ENCODE results near the gene LRBA.
A peak's percentile ranks its signal among the peaks of the same experiment; 100 is the strongest.
"Not testable (repeated sequence)": the region's sequence is repeated elsewhere in the genome, so short reads cannot be mapped to it uniquely, and the experiment has no call there.

Gene LRBA

DNA sequence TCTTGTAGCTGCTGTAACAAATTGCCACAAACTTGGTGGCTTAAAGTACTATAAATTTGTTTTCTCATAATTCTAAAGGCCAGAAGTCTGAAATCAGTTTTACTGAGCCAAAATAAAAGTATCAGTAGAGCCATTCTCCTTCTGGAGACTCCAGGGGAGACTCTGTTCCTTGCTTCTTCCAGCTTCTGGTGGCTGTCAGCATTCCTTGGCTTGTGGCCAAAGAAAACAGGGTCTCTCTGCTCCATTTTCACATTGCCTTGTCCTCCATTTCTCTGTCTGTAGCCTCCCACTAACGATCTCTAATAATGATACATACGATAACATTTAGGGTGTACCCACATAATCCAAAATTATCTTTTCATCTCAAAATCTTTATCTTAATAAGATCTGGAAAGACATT, 232.8 kb downstream of the LRBA start:
- DNase-seq: peak; percentile 61

DNA sequence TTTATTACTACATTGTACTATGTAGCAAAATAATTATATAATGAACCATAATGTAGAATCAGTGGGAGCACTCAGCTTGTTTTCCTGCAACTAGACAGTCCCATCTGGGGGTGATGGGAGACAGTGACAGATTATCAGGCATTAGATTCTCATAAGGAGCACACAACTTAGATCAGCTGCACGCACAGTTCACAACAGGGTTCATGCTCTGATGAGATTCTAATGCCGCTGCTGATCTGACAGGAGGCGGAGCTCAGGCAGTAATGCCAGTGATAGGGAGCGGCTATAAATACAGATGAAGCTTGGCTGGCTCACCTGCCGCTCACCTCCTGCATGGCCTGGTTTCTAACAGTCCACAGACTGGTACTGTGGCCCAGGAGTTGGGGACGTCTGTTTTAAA, 233.9 kb downstream of the LRBA start:
- DNase-seq: no peak

DNA sequence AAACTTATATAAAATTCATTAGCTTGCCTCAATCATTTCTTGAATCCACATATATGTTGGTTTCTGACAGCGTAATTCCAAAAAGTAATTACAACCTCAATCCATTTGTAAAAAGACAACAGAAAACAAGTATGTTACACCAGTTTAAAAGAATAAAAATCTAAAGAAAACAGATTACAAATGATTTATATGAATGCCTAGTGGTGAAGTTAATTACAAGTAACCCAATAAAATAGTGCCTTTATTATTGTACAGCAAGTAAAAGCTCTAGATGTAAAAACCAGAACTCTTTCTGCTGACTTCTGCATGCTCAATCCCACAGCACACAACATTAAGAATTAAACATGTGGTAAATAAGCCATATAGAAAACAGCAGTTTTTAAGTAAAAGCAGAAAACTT, 235.4 kb downstream of the LRBA start:
- no peak for DNase-seq

DNA sequence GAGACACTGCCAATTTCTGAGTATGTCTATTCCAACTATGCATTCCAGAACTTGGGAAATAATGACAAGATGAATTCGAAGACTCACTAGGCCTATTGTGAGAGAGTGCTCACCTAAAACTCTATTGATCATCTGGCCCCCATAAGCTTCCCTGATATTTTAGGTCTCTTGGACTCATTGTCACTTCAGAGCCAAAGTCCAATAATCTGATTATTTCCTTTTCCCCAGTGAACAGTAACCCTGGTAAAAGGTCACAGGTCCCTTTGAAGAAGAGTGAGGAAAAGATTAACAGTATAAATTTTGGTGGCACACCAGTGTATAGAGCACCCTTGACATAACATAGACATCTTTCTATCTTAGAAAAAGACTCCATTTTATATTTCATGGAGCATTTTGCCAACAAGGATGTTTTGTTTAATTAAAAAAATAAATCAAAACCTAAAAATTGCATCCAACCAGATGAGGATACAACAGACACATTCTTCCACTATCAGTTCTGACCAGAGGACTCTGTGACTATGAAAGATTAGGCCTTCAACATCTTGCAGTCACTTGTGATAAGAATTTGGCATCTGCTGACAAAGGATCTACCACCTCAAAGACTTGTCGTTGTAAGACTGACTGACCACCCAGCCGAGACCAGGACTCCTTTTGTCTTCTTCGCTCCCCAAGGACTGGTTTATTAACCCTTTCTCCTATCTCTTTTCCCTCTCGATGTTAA, 241.2 kb downstream of the LRBA start:
- no peak for DNase-seq

DNA sequence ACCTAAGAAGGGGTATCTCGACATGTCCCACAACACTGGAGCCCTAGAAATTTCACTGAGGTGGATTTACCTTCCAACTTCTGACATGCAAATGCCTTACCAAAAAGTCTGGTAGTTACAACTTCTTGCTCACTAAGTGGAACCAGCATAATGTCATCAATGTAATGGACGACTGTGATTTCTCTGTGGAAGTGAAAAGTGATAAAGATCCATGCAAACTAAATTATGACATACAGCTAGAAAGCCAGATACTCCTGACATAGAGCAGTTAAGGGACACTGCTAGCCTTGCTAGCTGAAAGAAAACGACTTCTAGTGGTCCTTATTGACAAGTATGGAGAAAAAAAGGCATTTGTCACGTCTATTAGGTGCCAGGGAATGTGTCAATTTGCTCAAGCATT, 242.1 kb downstream of the LRBA start:
- no peak for DNase-seq

DNA sequence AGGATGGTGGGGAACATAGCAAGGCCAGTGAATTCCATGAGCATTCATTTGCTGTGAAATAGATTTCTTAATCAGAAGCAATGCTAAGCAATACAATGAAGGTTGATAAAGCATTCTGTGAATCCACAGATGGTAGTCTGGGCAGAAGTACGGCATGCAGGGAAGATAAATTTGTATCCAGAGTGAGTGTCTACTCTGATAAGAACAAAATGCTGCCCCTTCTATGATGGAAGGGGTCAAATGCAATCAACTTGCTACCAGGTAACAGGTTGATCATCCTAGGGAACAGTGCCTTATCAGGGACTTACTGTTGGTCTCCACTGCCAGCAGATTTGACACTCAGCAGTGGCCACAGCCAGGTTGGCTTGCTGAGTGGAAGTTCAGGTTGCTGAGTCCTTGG, 243.7 kb downstream of the LRBA start:
- no peak for DNase-seq

DNA sequence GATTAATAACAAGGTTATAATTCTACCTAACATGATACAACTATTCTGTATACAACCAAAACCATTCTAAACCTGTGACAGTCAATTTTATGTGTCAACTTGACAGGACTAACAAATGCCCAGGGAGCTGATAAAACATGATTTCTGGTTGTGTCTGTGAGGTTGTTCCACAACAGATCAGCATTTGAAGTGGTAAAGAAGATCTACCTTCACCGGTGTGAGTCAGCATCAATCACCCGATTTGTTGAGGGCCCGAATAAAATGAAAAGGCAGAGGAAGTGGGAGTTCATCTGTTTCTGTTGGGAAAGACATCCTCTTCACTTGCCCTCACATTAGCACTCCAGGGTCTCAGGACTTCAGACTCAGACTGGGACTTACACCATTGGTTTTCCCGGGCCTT, 245.2 kb downstream of the LRBA start:
- no peak for DNase-seq

DNA sequence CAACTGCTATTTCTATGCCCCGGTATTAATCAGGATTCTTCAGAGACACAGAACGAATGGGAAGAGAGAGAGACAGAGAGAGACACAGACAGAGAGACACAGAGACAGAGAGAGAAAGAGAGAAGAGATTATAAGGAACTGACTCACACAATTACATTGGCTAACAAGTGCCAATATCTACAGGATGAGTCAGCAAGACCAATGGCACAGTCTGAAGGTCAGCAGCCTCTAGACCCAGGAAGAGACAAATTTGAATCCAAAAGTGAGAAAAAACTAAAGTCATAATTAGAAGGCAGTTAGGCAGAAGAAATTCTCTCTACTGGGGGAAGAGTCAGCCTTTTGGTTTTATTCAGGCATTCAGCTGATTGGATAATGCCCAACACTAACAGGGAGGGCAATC, 245.8 kb downstream of the LRBA start:
- DNase-seq: no peak

DNA sequence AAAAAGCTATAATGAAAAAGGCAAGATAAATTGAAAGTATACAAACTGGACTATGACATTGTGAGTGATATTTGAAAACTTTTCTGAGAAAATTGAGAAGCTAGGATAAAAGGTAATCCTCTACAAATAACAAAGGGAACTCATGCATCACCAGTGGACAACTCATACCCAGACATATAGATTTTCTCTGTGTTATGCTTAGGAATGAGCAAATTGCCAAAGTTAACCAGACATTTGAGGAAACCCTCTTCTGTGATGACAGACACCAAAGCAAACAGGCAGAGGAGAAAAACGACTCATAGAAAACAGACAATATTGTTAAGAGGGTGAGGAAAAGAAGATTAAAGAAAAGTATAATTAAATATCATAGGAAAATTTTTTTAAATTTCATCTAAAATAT, 246.6 kb downstream of the LRBA start:
- DNase-seq: no peak

DNA sequence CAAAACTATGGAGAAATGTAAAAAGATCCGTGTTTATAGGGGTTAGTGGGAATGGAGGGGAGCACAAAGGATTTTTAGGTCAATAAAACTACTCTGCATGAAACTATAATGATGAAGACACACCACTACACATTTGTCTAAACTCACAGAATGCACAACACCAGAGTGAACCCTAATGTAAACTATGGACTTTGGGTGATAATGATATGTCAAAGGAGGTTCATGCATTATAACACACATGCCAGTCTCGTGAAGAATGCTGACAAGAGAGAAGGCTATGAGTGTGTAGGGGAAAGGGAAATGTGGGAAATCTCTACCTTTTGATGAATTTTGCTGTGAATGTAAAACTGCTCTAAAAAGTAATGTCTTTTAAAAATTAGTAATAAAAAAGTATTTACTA, 249.9 kb downstream of the LRBA start:
- no peak for DNase-seq

DNA sequence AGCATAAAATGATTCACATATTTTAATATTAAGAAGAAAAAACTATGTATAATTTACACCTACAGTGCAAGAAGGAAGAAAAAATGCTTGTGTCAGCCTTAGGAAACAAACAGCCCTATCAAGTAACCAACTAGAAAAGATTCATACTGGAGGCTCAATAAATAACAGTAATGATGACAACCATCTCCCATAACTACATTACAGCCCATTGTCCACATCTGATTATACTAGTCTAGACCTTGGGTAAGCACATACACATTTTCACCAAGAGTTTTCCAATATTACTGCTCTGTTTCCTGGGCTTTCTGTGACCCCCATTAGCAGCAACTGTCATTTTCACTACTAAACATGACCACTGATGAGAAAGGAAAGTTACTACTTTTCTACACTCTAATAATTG, 263.4 kb downstream of the LRBA start:
- no peak for DNase-seq

DNA sequence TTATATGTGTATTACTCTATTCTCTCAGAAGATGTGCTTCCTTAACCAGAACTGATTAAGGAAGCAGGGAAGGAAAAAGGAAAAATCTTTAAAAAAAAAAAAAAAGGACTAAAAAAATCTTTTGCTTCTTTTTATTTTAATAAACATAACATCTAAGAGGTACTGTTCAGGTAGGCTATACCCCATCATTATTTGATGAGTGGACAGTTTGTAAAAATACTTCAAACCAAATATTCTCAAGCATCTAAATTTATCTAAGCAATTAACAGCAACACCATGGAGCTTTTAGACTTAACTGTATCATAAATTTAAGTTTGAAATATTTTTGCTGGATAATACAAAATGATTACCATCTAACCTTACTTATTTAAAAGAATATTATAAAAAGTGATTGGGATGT, 264.3 kb downstream of the LRBA start:
- DNase-seq: no peak

DNA sequence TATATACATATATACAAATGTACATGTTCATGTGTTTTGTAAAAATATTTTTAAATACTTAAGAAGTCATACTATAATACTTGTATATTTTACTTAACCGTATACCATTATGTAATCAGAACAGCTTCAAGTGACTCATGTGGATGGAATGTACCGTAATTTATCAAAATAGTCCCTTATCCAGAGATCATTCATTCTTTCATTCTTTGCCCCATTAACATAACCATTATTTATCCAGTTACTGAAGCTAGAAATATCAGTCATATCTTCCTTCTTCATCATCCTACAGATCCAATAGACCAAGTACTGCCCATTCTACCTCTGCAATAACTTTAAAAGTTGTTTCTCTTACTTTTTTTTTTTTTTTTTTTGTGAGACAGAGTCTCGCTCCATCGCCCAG, 268.9 kb downstream of the LRBA start:
- DNase-seq: no peak

DNA sequence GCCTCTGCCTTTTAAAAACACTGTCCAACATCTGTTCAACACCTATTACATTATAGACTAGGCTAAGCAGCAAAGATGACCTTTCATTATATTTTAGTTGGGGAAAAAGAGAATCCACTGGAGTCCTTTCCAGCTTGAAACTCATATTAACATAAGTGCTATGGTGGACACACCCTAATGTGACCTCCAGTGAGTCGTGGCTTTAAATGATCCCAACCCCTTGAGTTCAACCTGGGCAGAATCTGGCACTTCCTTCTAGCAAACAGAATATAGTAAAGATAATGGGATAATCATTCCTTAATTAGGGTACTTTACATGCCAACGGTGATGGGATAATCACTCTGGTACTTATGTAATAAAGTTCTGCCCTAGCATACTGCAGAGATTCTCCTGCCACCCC, 270.5 kb downstream of the LRBA start:
- DNase-seq: no peak

DNA sequence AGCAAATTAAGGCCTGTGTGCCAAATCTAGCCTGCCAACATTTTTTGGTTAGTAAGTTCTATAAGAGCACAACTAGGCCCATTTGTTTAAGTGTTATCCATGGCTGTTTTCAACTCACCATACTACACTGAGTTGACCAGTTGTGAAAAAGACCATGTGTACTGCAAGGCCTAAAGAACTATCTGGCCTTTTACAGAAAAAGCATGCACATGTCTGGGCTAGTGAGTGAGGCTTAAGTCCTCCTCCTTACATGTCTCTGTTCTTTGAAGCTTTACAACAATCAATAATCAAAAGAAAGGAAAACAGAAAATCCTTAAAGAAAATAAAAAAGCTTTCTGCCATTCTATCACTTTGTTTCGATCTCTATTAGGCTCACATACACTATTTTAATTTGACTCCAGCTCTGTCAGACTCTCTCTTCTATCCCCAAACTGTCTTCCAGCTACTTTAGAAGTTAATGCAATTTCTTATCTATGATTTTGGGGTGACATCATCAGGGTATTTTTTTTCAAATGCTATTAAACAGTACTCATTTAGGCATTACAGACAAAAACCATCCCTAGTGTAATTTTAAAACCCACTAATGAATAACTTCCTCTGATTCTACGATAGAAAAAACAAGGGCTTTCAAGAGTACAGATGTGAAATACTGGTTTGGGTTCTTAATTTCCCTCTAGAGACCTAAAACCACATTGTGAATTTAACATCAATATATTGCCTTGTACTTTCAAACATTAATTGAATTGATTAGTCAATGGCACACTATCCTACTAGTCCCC, 271.3 kb downstream of the LRBA start:
- no peak for DNase-seq

DNA sequence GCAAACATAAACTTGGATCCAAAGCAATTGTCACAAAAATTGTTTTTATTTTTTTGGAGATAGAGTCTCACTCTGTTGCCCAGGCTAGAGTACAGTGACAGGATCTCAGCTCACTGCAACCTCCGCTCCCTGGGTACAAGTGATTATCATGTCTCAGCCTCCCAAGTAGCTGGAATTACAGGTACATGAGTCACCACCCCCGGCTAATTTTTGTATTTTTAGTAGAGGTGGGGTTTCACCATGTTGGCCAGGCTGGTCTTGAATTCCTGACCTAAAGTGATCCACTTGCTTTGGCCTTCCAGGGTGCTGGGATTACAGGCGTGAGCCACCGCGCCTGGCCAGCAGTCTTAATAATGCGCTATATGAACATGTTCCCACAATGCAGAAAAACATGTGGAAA, 272.2 kb downstream of the LRBA start:
- DNase-seq: not testable (repeated sequence)

DNA sequence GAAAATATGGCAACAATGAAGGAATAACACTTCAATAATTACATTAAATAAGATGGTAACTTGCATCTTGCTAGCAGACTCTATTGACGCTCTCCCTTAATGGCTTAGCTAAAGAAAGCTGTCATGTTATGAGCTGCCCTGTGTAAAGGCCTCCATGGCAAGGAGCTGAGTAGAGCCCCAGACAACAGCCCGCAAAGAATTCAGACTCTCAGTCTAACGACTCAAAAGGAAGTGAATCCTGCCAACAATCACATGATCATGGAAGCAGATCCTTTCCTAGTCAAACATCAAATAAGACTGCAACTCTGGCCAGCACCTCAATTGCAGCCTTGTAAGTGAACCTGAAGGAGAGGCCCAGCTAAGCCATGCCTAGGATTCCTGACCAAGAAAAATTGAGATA, 275.5 kb downstream of the LRBA start:
- no peak for DNase-seq

DNA sequence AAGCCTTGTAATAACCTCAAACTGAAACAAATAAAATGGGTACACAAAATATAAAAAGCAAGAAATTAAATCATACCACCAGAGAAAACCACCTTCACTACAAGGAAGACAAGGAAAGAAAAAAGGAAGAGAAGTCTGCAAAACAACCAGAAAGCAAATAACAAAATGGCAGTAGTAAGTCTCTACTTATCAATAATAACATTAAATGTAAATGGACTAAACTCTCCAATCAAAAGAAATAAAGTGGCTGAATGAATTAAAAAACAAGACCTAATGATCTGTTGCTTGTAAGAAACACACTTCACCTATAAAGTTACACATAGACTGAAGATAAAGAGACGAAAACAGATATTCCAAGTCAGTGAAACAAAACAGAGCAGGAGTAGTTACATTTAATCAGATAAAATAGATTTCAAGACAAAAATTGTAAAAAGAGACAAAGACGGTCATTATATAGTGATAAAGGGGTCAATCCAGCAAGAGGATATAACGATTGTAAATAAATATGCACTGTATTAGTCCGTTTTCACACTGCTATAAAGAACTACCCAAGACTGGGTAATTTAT, 289.0 kb downstream of the LRBA start:
- DNase-seq: no peak

DNA sequence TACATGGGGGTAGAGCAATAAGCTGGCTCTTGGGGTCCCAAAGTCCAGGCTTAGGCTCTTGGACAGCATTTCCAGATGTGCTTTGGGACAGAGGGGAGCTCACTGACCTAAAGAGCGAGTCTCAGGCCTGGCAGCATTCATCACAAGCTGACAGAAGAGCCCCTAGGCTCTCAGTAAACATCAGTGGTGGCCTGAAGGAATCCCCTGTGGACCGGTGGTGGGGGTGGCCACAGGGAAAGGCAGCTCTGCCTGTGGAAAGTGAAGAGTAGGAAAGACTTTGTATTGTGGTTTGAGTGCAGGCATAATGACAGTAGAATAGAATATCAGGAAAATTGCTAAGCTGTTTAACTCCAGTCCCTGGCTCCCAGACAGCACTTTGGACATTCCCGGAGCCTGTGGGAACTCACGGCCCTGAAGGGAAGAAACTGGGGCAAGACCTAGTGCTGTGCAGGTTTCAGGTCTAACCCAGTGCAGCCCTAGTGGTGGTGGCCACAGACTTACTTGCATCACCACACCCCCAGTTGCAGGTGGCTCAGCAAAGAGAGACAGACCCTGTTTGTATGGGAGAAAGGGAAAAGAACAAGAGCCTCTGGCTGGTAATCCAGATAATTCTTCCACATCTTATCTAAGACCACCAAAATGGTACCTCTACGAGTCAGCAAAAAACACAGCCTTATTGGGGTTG, 291.2 kb downstream of the LRBA start:
- DNase-seq: no peak

DNA sequence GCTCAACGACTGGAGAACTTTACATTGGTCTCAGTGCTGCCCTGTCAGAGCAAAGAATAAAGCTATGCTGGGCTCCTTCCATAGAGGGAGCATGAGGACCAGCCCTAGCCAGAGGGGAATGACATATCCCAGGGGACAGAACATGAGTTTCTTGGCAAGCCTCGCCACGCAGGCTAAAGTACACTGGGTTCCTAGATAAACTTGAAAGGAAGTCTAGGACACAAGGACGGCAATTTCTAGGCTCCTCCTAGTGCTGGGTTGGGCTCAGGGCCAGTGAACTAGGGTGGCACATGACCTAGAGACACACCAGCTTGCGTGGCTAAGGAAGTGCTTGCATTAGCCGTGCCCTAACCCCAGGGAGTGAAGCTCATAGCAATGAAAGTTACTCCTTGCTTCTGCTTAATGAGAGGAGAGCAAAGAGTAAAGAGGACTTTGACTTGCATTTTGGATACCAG, 292.1 kb downstream of the LRBA start:
- no peak for DNase-seq

DNA sequence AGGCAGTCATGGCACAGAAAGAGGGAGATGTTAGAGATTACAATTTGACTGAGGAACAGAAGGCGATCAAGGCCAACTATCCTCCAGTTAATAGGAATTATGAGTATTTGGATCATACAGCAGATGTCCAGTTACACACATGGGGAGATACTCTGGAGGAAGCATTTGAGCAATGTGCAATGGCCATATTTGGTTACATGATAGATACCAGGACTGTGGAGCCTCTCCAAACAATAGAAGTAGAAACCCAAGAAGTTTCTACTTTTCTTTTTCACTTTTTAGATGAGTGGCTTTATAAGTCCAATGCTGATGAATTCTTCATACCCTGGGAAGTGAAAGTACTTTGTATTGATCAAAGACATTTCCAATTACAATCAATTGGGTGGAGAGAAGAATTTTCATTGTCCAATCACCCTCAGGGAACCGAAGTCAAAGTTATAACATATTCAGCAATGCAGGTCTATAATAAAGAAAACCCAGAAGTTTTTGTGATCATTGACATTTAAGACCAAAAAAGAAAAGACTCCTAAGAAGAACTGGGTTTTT, 294.0 kb downstream of the LRBA start:
- no peak for DNase-seq

DNA sequence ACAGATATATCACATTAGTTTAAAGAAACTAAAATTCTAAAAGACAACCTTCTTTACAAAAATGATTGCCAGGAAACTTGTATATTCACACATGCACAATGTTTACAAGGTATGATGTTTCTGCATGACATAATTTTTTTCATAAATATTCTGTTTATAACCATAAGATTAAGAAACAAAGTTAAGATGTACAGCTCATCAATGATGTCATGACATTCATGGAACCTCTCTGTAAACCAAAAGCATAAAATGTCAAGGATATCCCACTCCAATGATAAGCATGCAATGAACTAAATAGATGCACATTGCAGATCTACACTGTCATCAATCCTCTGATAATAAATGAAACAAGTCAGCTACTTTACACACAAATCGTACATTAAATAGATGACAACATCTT, 297.1 kb downstream of the LRBA start:
- no peak for DNase-seq

Data from eye (tissue), 1 donor.